ENCODE results near the gene CNTFR.

Gene CNTFR

GRCh38 chr9:34522971-34523797, 66.3 kb downstream of the CNTFR start, which contains the start of gene ENHO:
Gene ENHO, minus strand, starts transcription at chr9:34522990. Its CDS starts 1,295 bp downstream, at chr9:34521695.
- DNase-seq (ENCODE audit: low spot score), result peak; percentile 99

- no peak for DNase-seq (ENCODE audit: low spot score)
Measured at GRCh38 chr9:34522091-34522887, 67.2 kb downstream of the CNTFR start.

GRCh38 chr9:34521406-34522045, 68.0 kb downstream of the CNTFR start:
- no peak for DNase-seq (ENCODE audit: low spot score)

- DNase-seq (ENCODE audit: low spot score), result no peak
Measured at GRCh38 chr9:34520505-34521385, 68.8 kb downstream of the CNTFR start.

GRCh38 chr9:34520096-34520495, 69.4 kb downstream of the CNTFR start:
- DNase-seq (ENCODE audit: low spot score), result no peak

- DNase-seq (ENCODE audit: low spot score), result no peak
Measured at GRCh38 chr9:34519321-34520020, 70.1 kb downstream of the CNTFR start.

GRCh38 chr9:34518896-34519295, 70.6 kb downstream of the CNTFR start:
- DNase-seq (ENCODE audit: low spot score), result no peak

GRCh38 chr9:34518110-34518616, 71.4 kb downstream of the CNTFR start:
- no peak for DNase-seq (ENCODE audit: low spot score)

- no peak for DNase-seq (ENCODE audit: low spot score)
Measured at GRCh38 chr9:34517185-34517584, 72.3 kb downstream of the CNTFR start.

GRCh38 chr9:34515959-34516358, 73.6 kb downstream of the CNTFR start:
- DNase-seq (ENCODE audit: low spot score), result no peak

GRCh38 chr9:34514816-34515215, 74.7 kb downstream of the CNTFR start:
- DNase-seq (ENCODE audit: low spot score), result no peak

- DNase-seq (ENCODE audit: low spot score), result no peak
Measured at GRCh38 chr9:34514401-34514800, 75.1 kb downstream of the CNTFR start.

GRCh38 chr9:34513567-34514214, 75.8 kb downstream of the CNTFR start:
- peak; percentile 71 for DNase-seq (ENCODE audit: low spot score)

- no peak for DNase-seq (ENCODE audit: low spot score)
Measured at GRCh38 chr9:34512131-34513078, 77.1 kb downstream of the CNTFR start.

GRCh38 chr9:34510497-34511468, 78.7 kb downstream of the CNTFR start:
- DNase-seq (ENCODE audit: low spot score), result no peak

- DNase-seq (ENCODE audit: low spot score), result no peak
Measured at GRCh38 chr9:34508951-34509350, 80.6 kb downstream of the CNTFR start.

GRCh38 chr9:34508463-34508862, 81.1 kb downstream of the CNTFR start:
- no peak for DNase-seq (ENCODE audit: low spot score)

GRCh38 chr9:34507966-34508365, 81.6 kb downstream of the CNTFR start:
- no peak for DNase-seq (ENCODE audit: low spot score)
